Measurements from ENCODE around the gene ZNF750.

ZNF750 gene

GRCh38 chr17:82789051-82789592 is 50.7 kb downstream of the ZNF750 start:
- Histone ChIP-seq H3K36me3 (replicated peaks; ENCODE audit: insufficient read depth, low read length) (no peaks in the 10 kb centered on the region), H3K4me3 (ENCODE audit: low read length) (no peak overlapping the region), H3K9me3 (replicated peaks; ENCODE audit: insufficient read depth, low read length) (no peaks in the 10 kb centered on the region), H4K20me1 (ENCODE audit: insufficient read depth, low read length) (no peaks in the 10 kb centered on the region), H3K4me2 (ENCODE audit: low read depth, low read length) (no peak overlapping the region), H3K79me2 (ENCODE audit: low read length) (peaks cover 34% of the 10 kb centered on the region), H3K27me3 (replicated peaks; ENCODE audit: insufficient read depth, low read length) (no peaks in the 10 kb centered on the region), H3K27ac (ENCODE audit: low read length) (no peak overlapping the region), H2AFZ (ENCODE audit: low read length) (no peak overlapping the region), H3K4me1 (ENCODE audit: low read length) (peaks cover 25% of the 10 kb centered on the region), H3K9ac (ENCODE audit: low read length) (no peak overlapping the region), H3F3A (ENCODE audit: insufficient read depth, low read length) (peaks cover 17% of the 10 kb centered on the region), H3K9me2 (replicated peaks; ENCODE audit: insufficient read depth, low read length) (no peaks in the 10 kb centered on the region)
- DNase-seq, result no peak
- TF ChIP-seq EZH2phosphoT487 (IDR thresholded peaks at IDR 0.05; ENCODE audit: low read length) (no peak), CTCF (IDR thresholded peaks at IDR 0.05; ENCODE audit: low read length) (no peak), EZH2 (optimal IDR thresholded peaks at IDR 0.05; ENCODE audit: low read depth, low read length) (no peak)

- peak overlapping the region; percentile 85; the same call in 1 of the 2 replicates for H3K27ac ChIP-seq (ENCODE audit: low read length)
- no peak overlapping the region for H3K4me3 ChIP-seq (ENCODE audit: low read length)
- H3K9me2 ChIP-seq (replicated peaks; ENCODE audit: insufficient read depth, low read length), result no peaks in the 10 kb centered on the region
- peak overlapping the region; percentile 58; the same call in 1 of the 2 replicates for H3K4me2 ChIP-seq (ENCODE audit: low read depth, low read length)
- H3K36me3 ChIP-seq (replicated peaks; ENCODE audit: insufficient read depth, low read length), result no peaks in the 10 kb centered on the region
- no peak for DNase-seq
- H3F3A ChIP-seq (ENCODE audit: insufficient read depth, low read length), result peaks cover 17% of the 10 kb centered on the region
- H4K20me1 ChIP-seq (ENCODE audit: insufficient read depth, low read length), result no peaks in the 10 kb centered on the region
- no peak for TF ChIP-seq CTCF (IDR thresholded peaks at IDR 0.05; ENCODE audit: low read length)
- TF ChIP-seq EZH2phosphoT487 (IDR thresholded peaks at IDR 0.05; ENCODE audit: low read length), result no peak
- no peak for TF ChIP-seq EZH2 (optimal IDR thresholded peaks at IDR 0.05; ENCODE audit: low read depth, low read length)
- no peaks in the 10 kb centered on the region for H3K27me3 ChIP-seq (replicated peaks; ENCODE audit: insufficient read depth, low read length)
- no peak overlapping the region for H2AFZ ChIP-seq (ENCODE audit: low read length)
- H3K9ac ChIP-seq (ENCODE audit: low read length), result no peak overlapping the region
- H3K4me1 ChIP-seq (ENCODE audit: low read length), result peaks cover 27% of the 10 kb centered on the region
- H3K9me3 ChIP-seq (replicated peaks; ENCODE audit: insufficient read depth, low read length), result no peaks in the 10 kb centered on the region
- H3K79me2 ChIP-seq (ENCODE audit: low read length), result peaks cover 29% of the 10 kb centered on the region
Observed at GRCh38 chr17:82788206-82789001, 51.4 kb downstream of the ZNF750 start.

- Histone ChIP-seq H3K4me1 (ENCODE audit: low read length) (peaks cover 32% of the 10 kb centered on the region), H4K20me1 (ENCODE audit: insufficient read depth, low read length) (no peaks in the 10 kb centered on the region), H3K79me2 (ENCODE audit: low read length) (peaks cover 32% of the 10 kb centered on the region), H3K4me2 (ENCODE audit: low read depth, low read length) (peak overlapping the region; percentile 58), H3K27ac (ENCODE audit: low read length) (peak overlapping the region; percentile 85), H3K4me3 (ENCODE audit: low read length) (peak overlapping the region; percentile 39), H2AFZ (ENCODE audit: low read length) (0 out of 2 replicates have a peak overlapping the region, but pooled peaks have one; percentile 42), H3F3A (ENCODE audit: insufficient read depth, low read length) (peaks cover 19% of the 10 kb centered on the region), H3K27me3 (replicated peaks; ENCODE audit: insufficient read depth, low read length) (no peaks in the 10 kb centered on the region), H3K9ac (ENCODE audit: low read length) (peak overlapping the region; percentile 46), H3K9me2 (replicated peaks; ENCODE audit: insufficient read depth, low read length) (no peaks in the 10 kb centered on the region), H3K36me3 (replicated peaks; ENCODE audit: insufficient read depth, low read length) (no peaks in the 10 kb centered on the region), H3K9me3 (replicated peaks; ENCODE audit: insufficient read depth, low read length) (no peaks in the 10 kb centered on the region)
- TF ChIP-seq EZH2 (optimal IDR thresholded peaks at IDR 0.05; ENCODE audit: low read depth, low read length) (no peak), EZH2phosphoT487 (IDR thresholded peaks at IDR 0.05; ENCODE audit: low read length) (no peak), CTCF (IDR thresholded peaks at IDR 0.05; ENCODE audit: low read length) (no peak)
- DNase-seq, result peak; percentile 92
Observed at GRCh38 chr17:82787081-82787848, 52.6 kb downstream of the ZNF750 start.

Measured in MM.1S (cell line).